RWPE2 (cell line): ENCODE results near the gene NINJ2.

Source experiments
- ATAC-seq: fragments of 200-7000 bp; cut with Tn5 transposase; 3 replicates; pipeline ENCODE4 v1.9.1; 2021; ENCODE audit warnings: low read depth
- DNase-seq: peaks from one replicate; pipeline ENCODE4 v3.0.0-alpha.2; 2020; ENCODE audit warnings: low spot score
- H3K27ac ChIP-seq: fragments of 450-650 bp; 2 replicates; pipeline ENCODE4 v1.5.1; 2017; ENCODE audit warnings: mild to moderate bottlenecking; ENCODE audit not compliant: poor library complexity, severe bottlenecking
- H3K27me3 ChIP-seq: fragments of 250-450 bp; sonication (Bioruptor Pico); 2 replicates; pipeline ENCODE4 v1.5.1; 2021; ENCODE audit warnings: mild to moderate bottlenecking, moderate library complexity; ENCODE audit not compliant: insufficient read depth, poor library complexity, severe bottlenecking
- H3K36me3 ChIP-seq: fragments of 250-450 bp; sonication (Bioruptor Pico); 2 replicates; pipeline ENCODE4 v1.5.1; 2020; ENCODE audit warnings: low read depth, mild to moderate bottlenecking, moderate library complexity
- H3K4me1 ChIP-seq: fragments of 250-450 bp; sonication (Bioruptor Pico); 2 replicates; pipeline ENCODE4 v1.5.1; 2021; ENCODE audit warnings: mild to moderate bottlenecking, moderate library complexity; ENCODE audit not compliant: insufficient read depth, poor library complexity, severe bottlenecking
- H3K4me3 ChIP-seq: fragments of 250-450 bp; sonication (Bioruptor Pico); 2 replicates; pipeline ENCODE4 v1.5.1; 2021; ENCODE audit warnings: mild to moderate bottlenecking, moderate library complexity; ENCODE audit not compliant: severe bottlenecking
- H3K9me3 ChIP-seq: fragments of 250-450 bp; sonication (Bioruptor Pico); 2 replicates; pipeline ENCODE4 v1.5.1; 2021; ENCODE audit warnings: mild to moderate bottlenecking, moderate library complexity; ENCODE audit not compliant: severe bottlenecking
- TF ChIP-seq, protein P1 (sequence below): fragments of 450-650 bp; IDR thresholded peaks from one replicate; pipeline ENCODE4 v1.5.1; 2017; ENCODE audit warnings: mild to moderate bottlenecking, moderate library complexity; ENCODE audit not compliant: poor library complexity, severe bottlenecking

NINJ2 gene

DNA sequence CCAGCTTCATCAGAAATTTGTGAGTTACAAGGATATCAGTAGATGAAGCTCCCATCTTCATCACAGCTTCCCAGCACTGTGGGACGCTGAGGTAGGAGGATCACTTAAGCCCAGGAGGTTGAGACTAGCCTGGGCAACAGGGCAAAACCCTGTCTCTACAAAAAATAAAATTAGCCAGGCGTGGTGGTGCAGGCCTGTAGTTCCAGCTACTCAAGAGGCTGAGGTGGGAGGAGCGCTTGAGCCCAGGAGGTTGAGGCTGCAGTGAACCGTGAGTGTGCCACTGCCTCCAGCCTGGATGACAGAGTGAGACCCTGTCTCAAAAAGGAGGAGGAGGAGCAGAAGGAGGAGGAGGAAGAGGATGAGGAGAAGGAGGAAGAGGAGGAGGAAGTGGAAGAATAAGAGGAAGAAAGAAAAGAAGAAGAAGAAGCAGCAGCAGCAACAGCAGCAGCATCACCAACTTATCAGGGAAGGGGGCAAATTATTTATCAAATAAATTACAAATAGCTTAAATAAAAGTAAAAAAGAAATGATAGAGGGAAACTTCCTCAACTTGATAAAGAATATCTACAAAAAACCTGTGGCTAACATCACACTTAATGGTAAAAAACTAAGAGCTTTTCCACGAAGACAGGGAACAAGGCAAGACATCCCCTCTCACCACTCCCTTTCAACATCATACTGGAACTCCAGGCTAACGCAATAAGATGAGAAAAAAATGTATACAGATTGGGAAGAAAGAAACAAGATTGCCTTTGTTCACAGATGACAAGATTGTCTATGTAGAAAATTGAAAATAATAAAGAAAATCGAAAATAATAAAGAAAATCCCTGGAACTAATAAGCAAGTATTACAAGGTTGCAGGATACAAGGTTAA is 69.6 kb downstream of the NINJ2 start:
- Histone ChIP-seq H3K9me3 (no peaks in the 10 kb centered on the region), H3K4me3 (no peak overlapping the region), H3K27me3 (no peaks in the 10 kb centered on the region), H3K27ac (no peak overlapping the region), H3K4me1 (peaks cover 11% of the 10 kb centered on the region), H3K36me3 (no peaks in the 10 kb centered on the region)
- no peak for ATAC-seq
- TF ChIP-seq, protein P1, sequence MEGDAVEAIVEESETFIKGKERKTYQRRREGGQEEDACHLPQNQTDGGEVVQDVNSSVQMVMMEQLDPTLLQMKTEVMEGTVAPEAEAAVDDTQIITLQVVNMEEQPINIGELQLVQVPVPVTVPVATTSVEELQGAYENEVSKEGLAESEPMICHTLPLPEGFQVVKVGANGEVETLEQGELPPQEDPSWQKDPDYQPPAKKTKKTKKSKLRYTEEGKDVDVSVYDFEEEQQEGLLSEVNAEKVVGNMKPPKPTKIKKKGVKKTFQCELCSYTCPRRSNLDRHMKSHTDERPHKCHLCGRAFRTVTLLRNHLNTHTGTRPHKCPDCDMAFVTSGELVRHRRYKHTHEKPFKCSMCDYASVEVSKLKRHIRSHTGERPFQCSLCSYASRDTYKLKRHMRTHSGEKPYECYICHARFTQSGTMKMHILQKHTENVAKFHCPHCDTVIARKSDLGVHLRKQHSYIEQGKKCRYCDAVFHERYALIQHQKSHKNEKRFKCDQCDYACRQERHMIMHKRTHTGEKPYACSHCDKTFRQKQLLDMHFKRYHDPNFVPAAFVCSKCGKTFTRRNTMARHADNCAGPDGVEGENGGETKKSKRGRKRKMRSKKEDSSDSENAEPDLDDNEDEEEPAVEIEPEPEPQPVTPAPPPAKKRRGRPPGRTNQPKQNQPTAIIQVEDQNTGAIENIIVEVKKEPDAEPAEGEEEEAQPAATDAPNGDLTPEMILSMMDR, result no peak
- no peak for DNase-seq

DNA sequence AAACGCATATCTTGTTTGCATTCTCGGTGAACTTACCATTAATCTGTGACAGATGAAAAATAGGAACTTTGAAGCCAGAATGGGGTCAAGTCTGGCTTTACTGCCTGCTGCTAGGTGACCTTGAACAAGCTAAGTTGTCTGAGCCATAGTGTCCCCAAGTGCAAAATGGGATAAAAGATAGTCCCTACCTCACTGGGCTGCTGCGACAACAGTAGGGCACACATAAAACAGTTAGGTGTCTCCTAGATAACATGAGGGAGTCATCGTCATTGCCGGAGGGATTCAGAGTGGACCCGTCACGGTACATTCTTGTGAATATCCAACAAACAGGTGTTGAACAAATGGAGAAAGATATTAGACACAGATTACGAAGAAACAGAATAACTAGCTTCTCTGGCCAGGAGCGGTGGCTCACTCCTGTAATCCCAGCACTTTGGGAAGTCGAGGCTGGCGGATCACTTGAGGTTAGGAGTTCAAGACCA is 71.2 kb downstream of the NINJ2 start:
- Histone ChIP-seq H3K36me3 (no peaks in the 10 kb centered on the region), H3K4me1 (no peaks in the 10 kb centered on the region), H3K27ac (no peak overlapping the region), H3K4me3 (no peak overlapping the region), H3K9me3 (no peaks in the 10 kb centered on the region), H3K27me3 (no peaks in the 10 kb centered on the region)
- ATAC-seq (no peak), DNase-seq (no peak)
- TF ChIP-seq, protein P1, result no peak

DNA sequence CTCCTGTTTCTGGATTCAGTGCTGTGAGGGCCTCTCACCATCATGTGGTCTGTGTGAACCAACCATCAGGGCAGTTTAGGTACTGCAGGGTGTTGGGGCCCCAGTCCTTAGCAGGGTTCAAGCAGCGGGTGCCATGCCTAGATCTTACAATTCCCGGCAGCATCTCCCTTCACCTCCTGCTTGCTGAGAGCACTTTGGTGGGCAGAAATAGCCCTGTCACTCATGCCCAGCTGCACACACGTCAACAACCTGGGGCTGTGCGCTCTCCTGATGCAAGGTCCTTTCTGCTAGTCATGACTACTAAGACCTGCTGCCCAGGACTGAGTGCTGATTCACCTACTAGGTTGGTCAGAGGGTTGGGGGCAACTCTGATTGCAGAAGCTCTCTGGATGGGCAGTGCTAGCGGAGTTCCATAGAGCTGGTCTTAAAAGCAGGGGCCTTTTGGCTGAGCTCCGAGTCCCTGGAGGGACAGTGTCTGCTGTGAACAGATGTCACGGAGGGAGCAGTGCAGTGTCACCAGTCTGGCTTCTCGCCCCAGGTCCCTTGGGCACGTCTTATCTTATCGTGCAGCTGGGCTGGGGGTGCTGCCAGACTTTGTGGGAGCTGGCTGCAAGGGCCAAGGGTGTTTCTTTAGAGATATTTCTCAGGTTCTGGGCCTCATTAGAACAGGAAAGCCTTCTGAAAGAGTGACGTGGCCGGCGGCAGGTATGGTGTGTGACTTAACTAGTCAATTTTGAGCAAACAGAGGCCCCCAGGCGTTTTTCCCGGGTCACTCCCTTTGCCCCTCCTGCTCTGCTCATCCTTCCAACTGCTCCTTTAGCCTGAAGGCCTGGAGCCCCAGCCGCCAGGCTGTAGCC is 71.8 kb downstream of the NINJ2 start:
- H3K27ac ChIP-seq, result no peak overlapping the region
- no peaks in the 10 kb centered on the region for H3K36me3 ChIP-seq
- no peaks in the 10 kb centered on the region for H3K9me3 ChIP-seq
- no peak for DNase-seq
- TF ChIP-seq, protein P1, result no peak
- no peaks in the 10 kb centered on the region for H3K27me3 ChIP-seq
- no peak overlapping the region for H3K4me3 ChIP-seq
- ATAC-seq, result no peak
- no peaks in the 10 kb centered on the region for H3K4me1 ChIP-seq

DNA sequence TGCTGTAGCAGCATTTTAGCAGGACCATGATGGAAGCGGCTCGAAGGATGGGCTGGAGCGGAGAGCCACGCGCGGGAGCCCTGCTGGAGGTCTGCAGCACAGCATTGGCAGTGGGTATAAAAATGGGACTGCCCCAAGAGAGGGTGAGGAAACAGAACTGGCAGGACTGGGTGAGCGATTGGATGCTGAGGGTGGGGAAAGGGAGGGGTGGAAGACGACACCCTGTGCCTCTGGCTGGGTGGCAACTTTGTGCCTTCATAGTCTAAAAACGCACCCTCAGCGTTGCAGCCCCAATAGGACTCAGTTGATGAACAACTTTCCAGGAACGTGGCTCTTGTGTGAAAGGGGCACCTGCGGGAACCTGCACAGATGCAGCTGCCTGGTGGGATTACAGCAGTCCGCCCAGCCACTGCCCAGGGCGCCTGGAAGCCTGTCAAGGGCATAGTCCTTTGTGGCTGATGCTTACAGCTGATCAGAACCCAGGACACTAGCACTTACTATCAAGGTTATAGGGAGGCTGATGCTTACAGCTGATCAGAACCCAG is 73.0 kb downstream of the NINJ2 start:
- Histone ChIP-seq H3K27ac (no peak overlapping the region), H3K4me3 (no peak overlapping the region), H3K9me3 (no peaks in the 10 kb centered on the region), H3K36me3 (no peaks in the 10 kb centered on the region), H3K27me3 (no peaks in the 10 kb centered on the region), H3K4me1 (no peaks in the 10 kb centered on the region)
- no peak for ATAC-seq
- TF ChIP-seq, protein P1, result no peak
- DNase-seq, result no peak
